HepG2 (cell line): ENCODE results near the gene POLR1G. TPM values are rescaled to one million over a fixed set of nuclear protein-coding genes. Genes with fewer than 3 reads are reported as not detected.
A peak's percentile ranks its signal among the peaks of the same experiment; 100 is the strongest.

Source experiments
- DNMT1 ChIP-seq: sonication (generic); formaldehyde crosslinking; IDR thresholded peaks from 2 replicates; pipeline ENCODE4 v1.5.1; 2020; ENCODE audit warnings: mild to moderate bottlenecking, missing genetic modification reagents
- GTF3A ChIP-seq: sonication (generic); formaldehyde crosslinking; conservative IDR thresholded peaks from 2 replicates; pipeline ENCODE4 v1.4.0; 2020; ENCODE audit warnings: mild to moderate bottlenecking, missing genetic modification reagents
- HNF1A ChIP-seq, 2 experiments: sonication (generic) in 1 of 2; formaldehyde crosslinking in 1 of 2; IDR thresholded peaks; 2 replicates each; pipeline versions ENCODE4 v1.4.0 to v1.6.1; 2016 to 2020; ENCODE audit warnings: borderline replicate concordance in 1 of 2, low read depth in 1 of 2, mild to moderate bottlenecking in 1 of 2, missing genetic modification reagents in 1 of 2
- HNRNPK ChIP-seq: fragments of 200-400 bp; formaldehyde crosslinking; IDR thresholded peaks from 2 replicates; pipeline ENCODE4 v1.6.1; 2018; ENCODE audit warnings: low read length, low read depth, moderate library complexity, mild to moderate bottlenecking; ENCODE audit not compliant: poor library complexity, severe bottlenecking
- MED13 ChIP-seq: sonication (generic); formaldehyde crosslinking; IDR thresholded peaks from 2 replicates; pipeline ENCODE4 v1.5.0; 2020; ENCODE audit warnings: missing genetic modification reagents
- SRF ChIP-seq: IDR thresholded peaks from 2 replicates; pipeline ENCODE4 v1.6.1; 2011; ENCODE audit warnings: mild to moderate bottlenecking, low read depth, low read length, moderate library complexity
- TCF7 ChIP-seq: sonication (generic); IDR thresholded peaks from 2 replicates; pipeline ENCODE4 v1.6.1; 2016; ENCODE audit warnings: antibody characterized with exemption, low read depth
- ZNF3 ChIP-seq: IDR thresholded peaks from 2 replicates; pipeline ENCODE4 v1.7.0; 2017; ENCODE audit warnings: inconsistent platforms
- polyA plus RNA-seq, 8 experiments: library from polyadenylated mRNA; depleted of rRNA in 3 of 8; stranded (reverse) in 7 of 8; unstranded in 1 of 8; fragments of >200 nt; fragmentation: Illumina TruSeq in 4 of 8; extraction: Trizol in 4 of 8; gene quantifications; 2 replicates each; pipeline versions ENCODE4 v1.2.1 to v1.2.3, GENCODE V29; 2011 to 2016; ENCODE audit warnings: low read depth in 4 of 8, missing spikeins in 1 of 8, mixed read lengths in 1 of 8; ENCODE audit not compliant: insufficient read depth in 1 of 8
- total RNA-seq, 5 experiments: library from RNA; depleted of rRNA; stranded (reverse); fragments of >200 nt; fragmentation: Illumina TruSeq; extraction: Trizol; gene quantifications; 2 replicates each; pipeline ENCODE4 v1.2.3, GENCODE V29; 2016; ENCODE audit warnings: low read depth in 1 of 5
- TF ChIP-seq, protein P1 (sequence below): sonication (generic); formaldehyde crosslinking; IDR thresholded peaks from 2 replicates; pipeline ENCODE4; 2020; ENCODE audit warnings: missing genetic modification reagents, mild to moderate bottlenecking, borderline replicate concordance
- TF ChIP-seq, protein P2 (sequence below): sonication (generic); formaldehyde crosslinking; IDR thresholded peaks from 2 replicates; pipeline ENCODE4 v1.8.0; 2022; ENCODE audit warnings: mild to moderate bottlenecking, missing genetic modification reagents, borderline replicate concordance
- TF ChIP-seq, protein P3 (sequence below): sonication (generic); formaldehyde crosslinking; IDR thresholded peaks from 2 replicates; pipeline ENCODE4 v1.4.0; 2020; ENCODE audit warnings: mild to moderate bottlenecking, missing genetic modification reagents, borderline replicate concordance
- TF ChIP-seq, protein P4 (sequence below): sonication (generic); formaldehyde crosslinking; IDR thresholded peaks from 2 replicates; pipeline ENCODE4 v1.5.0; 2020; ENCODE audit warnings: missing genetic modification reagents

POLR1G gene
- total and polyA plus RNA-seq, 2 of the 13 experiments (the other 11 are each of a cell fraction or from before 2014, with no cell fraction given): 3.5 to 20.8 TPM

- TF ChIP-seq, protein P1, sequence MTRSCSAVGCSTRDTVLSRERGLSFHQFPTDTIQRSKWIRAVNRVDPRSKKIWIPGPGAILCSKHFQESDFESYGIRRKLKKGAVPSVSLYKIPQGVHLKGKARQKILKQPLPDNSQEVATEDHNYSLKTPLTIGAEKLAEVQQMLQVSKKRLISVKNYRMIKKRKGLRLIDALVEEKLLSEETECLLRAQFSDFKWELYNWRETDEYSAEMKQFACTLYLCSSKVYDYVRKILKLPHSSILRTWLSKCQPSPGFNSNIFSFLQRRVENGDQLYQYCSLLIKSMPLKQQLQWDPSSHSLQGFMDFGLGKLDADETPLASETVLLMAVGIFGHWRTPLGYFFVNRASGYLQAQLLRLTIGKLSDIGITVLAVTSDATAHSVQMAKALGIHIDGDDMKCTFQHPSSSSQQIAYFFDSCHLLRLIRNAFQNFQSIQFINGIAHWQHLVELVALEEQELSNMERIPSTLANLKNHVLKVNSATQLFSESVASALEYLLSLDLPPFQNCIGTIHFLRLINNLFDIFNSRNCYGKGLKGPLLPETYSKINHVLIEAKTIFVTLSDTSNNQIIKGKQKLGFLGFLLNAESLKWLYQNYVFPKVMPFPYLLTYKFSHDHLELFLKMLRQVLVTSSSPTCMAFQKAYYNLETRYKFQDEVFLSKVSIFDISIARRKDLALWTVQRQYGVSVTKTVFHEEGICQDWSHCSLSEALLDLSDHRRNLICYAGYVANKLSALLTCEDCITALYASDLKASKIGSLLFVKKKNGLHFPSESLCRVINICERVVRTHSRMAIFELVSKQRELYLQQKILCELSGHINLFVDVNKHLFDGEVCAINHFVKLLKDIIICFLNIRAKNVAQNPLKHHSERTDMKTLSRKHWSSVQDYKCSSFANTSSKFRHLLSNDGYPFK (CRISPR knock-in tag): peak; percentile 4; the same call in 1 of the 2 replicates
- TF ChIP-seq MED13 (CRISPR knock-in tag) (no peak), GTF3A (CRISPR knock-in tag) (no peak), HNRNPK (peak; percentile 97), ZNF3 (CRISPR knock-in tag) (no peak), SRF (peak; percentile 74; the same call in 1 of the 2 replicates), TCF7 (no peak), HNF1A (IDR thresholded peaks at IDR 0.05; ENCODE audit: low read depth) (no peak), HNF1A (CRISPR knock-in tag; IDR thresholded peaks at IDR 0.05; ENCODE audit: borderline replicate concordance) (no peak), DNMT1 (no peak)
- TF ChIP-seq, protein P2, sequence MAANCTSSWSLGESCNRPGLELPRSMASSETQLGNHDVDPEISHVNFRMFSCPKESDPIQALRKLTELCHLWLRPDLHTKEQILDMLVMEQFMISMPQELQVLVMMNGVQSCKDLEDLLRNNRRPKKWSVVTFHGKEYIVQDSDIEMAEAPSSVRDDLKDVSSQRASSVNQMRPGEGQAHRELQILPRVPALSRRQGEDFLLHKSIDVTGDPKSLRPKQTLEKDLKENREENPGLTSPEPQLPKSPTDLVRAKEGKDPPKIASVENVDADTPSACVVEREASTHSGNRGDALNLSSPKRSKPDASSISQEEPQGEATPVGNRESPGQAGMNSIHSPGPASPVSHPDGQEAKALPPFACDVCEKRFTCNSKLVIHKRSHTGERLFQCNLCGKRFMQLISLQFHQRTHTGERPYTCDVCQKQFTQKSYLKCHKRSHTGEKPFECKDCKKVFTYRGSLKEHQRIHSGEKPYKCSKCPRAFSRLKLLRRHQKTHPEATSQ (CRISPR knock-in tag): no peak
- TF ChIP-seq, protein P3, sequence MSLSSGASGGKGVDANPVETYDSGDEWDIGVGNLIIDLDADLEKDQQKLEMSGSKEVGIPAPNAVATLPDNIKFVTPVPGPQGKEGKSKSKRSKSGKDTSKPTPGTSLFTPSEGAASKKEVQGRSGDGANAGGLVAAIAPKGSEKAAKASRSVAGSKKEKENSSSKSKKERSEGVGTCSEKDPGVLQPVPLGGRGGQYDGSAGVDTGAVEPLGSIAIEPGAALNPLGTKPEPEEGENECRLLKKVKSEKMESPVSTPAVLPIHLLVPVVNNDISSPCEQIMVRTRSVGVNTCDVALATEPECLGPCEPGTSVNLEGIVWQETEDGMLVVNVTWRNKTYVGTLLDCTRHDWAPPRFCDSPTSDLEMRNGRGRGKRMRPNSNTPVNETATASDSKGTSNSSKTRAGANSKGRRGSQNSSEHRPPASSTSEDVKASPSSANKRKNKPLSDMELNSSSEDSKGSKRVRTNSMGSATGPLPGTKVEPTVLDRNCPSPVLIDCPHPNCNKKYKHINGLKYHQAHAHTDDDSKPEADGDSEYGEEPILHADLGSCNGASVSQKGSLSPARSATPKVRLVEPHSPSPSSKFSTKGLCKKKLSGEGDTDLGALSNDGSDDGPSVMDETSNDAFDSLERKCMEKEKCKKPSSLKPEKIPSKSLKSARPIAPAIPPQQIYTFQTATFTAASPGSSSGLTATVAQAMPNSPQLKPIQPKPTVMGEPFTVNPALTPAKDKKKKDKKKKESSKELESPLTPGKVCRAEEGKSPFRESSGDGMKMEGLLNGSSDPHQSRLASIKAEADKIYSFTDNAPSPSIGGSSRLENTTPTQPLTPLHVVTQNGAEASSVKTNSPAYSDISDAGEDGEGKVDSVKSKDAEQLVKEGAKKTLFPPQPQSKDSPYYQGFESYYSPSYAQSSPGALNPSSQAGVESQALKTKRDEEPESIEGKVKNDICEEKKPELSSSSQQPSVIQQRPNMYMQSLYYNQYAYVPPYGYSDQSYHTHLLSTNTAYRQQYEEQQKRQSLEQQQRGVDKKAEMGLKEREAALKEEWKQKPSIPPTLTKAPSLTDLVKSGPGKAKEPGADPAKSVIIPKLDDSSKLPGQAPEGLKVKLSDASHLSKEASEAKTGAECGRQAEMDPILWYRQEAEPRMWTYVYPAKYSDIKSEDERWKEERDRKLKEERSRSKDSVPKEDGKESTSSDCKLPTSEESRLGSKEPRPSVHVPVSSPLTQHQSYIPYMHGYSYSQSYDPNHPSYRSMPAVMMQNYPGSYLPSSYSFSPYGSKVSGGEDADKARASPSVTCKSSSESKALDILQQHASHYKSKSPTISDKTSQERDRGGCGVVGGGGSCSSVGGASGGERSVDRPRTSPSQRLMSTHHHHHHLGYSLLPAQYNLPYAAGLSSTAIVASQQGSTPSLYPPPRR (CRISPR knock-in tag): no peak
- TF ChIP-seq, protein P4, sequence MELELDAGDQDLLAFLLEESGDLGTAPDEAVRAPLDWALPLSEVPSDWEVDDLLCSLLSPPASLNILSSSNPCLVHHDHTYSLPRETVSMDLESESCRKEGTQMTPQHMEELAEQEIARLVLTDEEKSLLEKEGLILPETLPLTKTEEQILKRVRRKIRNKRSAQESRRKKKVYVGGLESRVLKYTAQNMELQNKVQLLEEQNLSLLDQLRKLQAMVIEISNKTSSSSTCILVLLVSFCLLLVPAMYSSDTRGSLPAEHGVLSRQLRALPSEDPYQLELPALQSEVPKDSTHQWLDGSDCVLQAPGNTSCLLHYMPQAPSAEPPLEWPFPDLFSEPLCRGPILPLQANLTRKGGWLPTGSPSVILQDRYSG (CRISPR knock-in tag): no peak
Measured at GRCh38 chr19:45439569-45440258, 33.3 kb downstream of the POLR1G start (continued).
